H1 (cell line): ENCODE measurements around the gene CIRBP. TPM values are rescaled to one million over a fixed set of nuclear protein-coding genes. Genes with fewer than 3 reads are reported as not detected.

Experiments
- CTCF ChIA-PET: fragments of 300-600 bp; sonication (Branson Sonifier 250); formaldehyde crosslinking; loops from one replicate; lab custom pipeline; 2021; ENCODE audit not compliant: partially characterized antibody; lab: Charles Lee
- POLR2A ChIA-PET: fragments of 300-600 bp; sonication (Branson Sonifier 250); formaldehyde crosslinking; loops from one replicate; lab custom pipeline; 2021; ENCODE audit warnings: inconsistent platforms; ENCODE audit not compliant: partially characterized antibody; lab: Charles Lee
- DNase-seq, 2 experiments: peaks; one replicate each; pipeline versions ENCODE4 v3.0.0 to v3.0.0-alpha.2; 2010 to 2022; ENCODE audit warnings: low spot score in 2 of 2, low read depth in 1 of 2, mixed read lengths in 1 of 2
- FAIRE-seq: peaks from 2 replicates; lab custom pipeline; 2011; peaks lifted over from hg19 to GRCh38; lab: Jason Lieb, UNC
- H2AFZ ChIP-seq: 2 replicates; pipeline ENCODE4 v1.8.1; 2012; ENCODE audit warnings: low read length, inconsistent platforms
- H2AK5ac ChIP-seq: 2 replicates; pipeline ENCODE4 v1.6.1; 2013; ENCODE audit warnings: low read depth, low read length
- H2BK120ac ChIP-seq: replicated peaks from 2 replicates; pipeline ENCODE3; 2013; ENCODE audit warnings: low read depth, low read length, inconsistent platforms
- H2BK12ac ChIP-seq: 2 replicates; pipeline ENCODE4 v1.6.1; 2013; ENCODE audit warnings: low read depth, low read length
- H2BK15ac ChIP-seq: 2 replicates; pipeline ENCODE4 v1.6.1; 2013; ENCODE audit warnings: low read length
- H2BK20ac ChIP-seq: 2 replicates; pipeline ENCODE4 v1.6.1; 2013; ENCODE audit warnings: low read length
- H2BK5ac ChIP-seq: 2 replicates; pipeline ENCODE4 v1.6.1; 2013; ENCODE audit warnings: low read depth, low read length
- H3K14ac ChIP-seq: 2 replicates; pipeline ENCODE4 v1.6.1; 2013; ENCODE audit warnings: inconsistent platforms; ENCODE audit not compliant: insufficient read length
- H3K18ac ChIP-seq: 2 replicates; pipeline ENCODE4 v1.6.1; 2013; ENCODE audit warnings: low read length; ENCODE audit errors: extremely low read depth
- H3K23ac ChIP-seq: 2 replicates; pipeline ENCODE4 v1.6.1; 2013; ENCODE audit warnings: inconsistent platforms; ENCODE audit not compliant: insufficient read length
- H3K23me2 ChIP-seq: 2 replicates; pipeline ENCODE4 v1.6.1; 2013; ENCODE audit warnings: low read depth, low read length
- H3K27ac ChIP-seq: 2 replicates; pipeline ENCODE4 v1.6.1; 2011; ENCODE audit warnings: low read depth, low read length, inconsistent platforms
- H3K27me3 ChIP-seq, 4 experiments: replicated peaks in 1 of 4; 1 replicate in 1 of 4; 2 replicates in 3 of 4; pipeline versions ENCODE4 v1.6.1 to v1.8.1; 2011 to 2013; ENCODE audit warnings: low read length in 3 of 4, mild to moderate bottlenecking in 3 of 4, inconsistent platforms in 2 of 4, mixed read lengths in 2 of 4, moderate library complexity in 1 of 4; ENCODE audit not compliant: control insufficient read depth in 3 of 4, insufficient read depth in 3 of 4; ENCODE audit errors: extremely low read depth in 1 of 4
- H3K36me3 ChIP-seq, 4 experiments: 2 replicates each; pipeline versions ENCODE4 v1.6.1 to v1.8.1; 2011 to 2013; ENCODE audit warnings: mild to moderate bottlenecking in 4 of 4, low read length in 3 of 4, moderate library complexity in 2 of 4, control low read depth in 1 of 4, inconsistent platforms in 1 of 4; ENCODE audit not compliant: insufficient read depth in 4 of 4, control insufficient read depth in 2 of 4
- H3K4ac ChIP-seq: replicated peaks from 2 replicates; pipeline ENCODE3; 2013; ENCODE audit warnings: low read length, low read depth, mixed read lengths, inconsistent platforms; ENCODE audit not compliant: insufficient read length
- H3K4me1 ChIP-seq, 4 experiments: replicated peaks in 1 of 4; 1 replicate in 1 of 4; 2 replicates in 3 of 4; pipeline versions ENCODE4 v1.6.1 to v1.8.1; 2011 to 2013; ENCODE audit warnings: low read length in 3 of 4, inconsistent platforms in 2 of 4, mixed read lengths in 1 of 4; ENCODE audit not compliant: insufficient read depth in 4 of 4, control insufficient read depth in 3 of 4
- H3K4me2 ChIP-seq, 2 experiments: 2 replicates each; pipeline versions ENCODE4 v1.6.1 to v1.8.1; 2011 to 2013; ENCODE audit warnings: low read depth in 2 of 2, low read length in 2 of 2, control low read depth in 1 of 2, inconsistent platforms in 1 of 2, mild to moderate bottlenecking in 1 of 2; ENCODE audit not compliant: insufficient read depth in 1 of 2
- H3K4me3 ChIP-seq, 4 experiments: fragments of 200-600, 300-600 bp in 1 of 4; sonication (generic), shearing (Covaris generic), sonication (Bioruptor Twin) in 1 of 4; 2 replicates each; pipeline versions ENCODE4 v1.5.1 to v1.8.1; 2011 to 2016; ENCODE audit warnings: low read length in 4 of 4, low read depth in 3 of 4, control low read depth in 2 of 4, inconsistent platforms in 2 of 4, mild to moderate bottlenecking in 2 of 4, mixed read lengths in 1 of 4, moderate library complexity in 1 of 4; ENCODE audit not compliant: insufficient read depth in 2 of 4; ENCODE audit errors: extremely low read depth in 1 of 4
- H3K56ac ChIP-seq: replicated peaks from 2 replicates; pipeline ENCODE3; 2013; ENCODE audit warnings: low read depth, mild to moderate bottlenecking, mixed read lengths, low read length, inconsistent platforms; ENCODE audit not compliant: insufficient read length
- H3K79me1 ChIP-seq: 2 replicates; pipeline ENCODE4 v1.6.1; 2013; ENCODE audit warnings: low read depth, low read length, control low read depth
- H3K79me2 ChIP-seq, 2 experiments: 2 replicates each; pipeline versions ENCODE4 v1.6.1 to v1.8.1; 2012 to 2013; ENCODE audit warnings: low read length in 2 of 2, mild to moderate bottlenecking in 2 of 2, inconsistent platforms in 1 of 2; ENCODE audit not compliant: insufficient read depth in 2 of 2, control insufficient read depth in 1 of 2
- H3K9ac ChIP-seq, 4 experiments: replicated peaks in 1 of 4; 1 replicate in 1 of 4; 2 replicates in 3 of 4; pipeline versions ENCODE4 v1.6.1 to v1.8.1; 2011 to 2013; ENCODE audit warnings: low read depth in 3 of 4, low read length in 3 of 4, control low read depth in 2 of 4, mild to moderate bottlenecking in 2 of 4, moderate library complexity in 2 of 4, inconsistent platforms in 1 of 4; ENCODE audit errors: extremely low read depth in 1 of 4
- H3K9me3 ChIP-seq, 2 experiments: 2 replicates each; pipeline versions ENCODE4 v1.6.1 to v1.8.1; 2012 to 2013; ENCODE audit warnings: mild to moderate bottlenecking in 2 of 2, moderate library complexity in 2 of 2, control low read depth in 1 of 2, inconsistent platforms in 1 of 2, low read depth in 1 of 2, low read length in 1 of 2, mixed read lengths in 1 of 2; ENCODE audit not compliant: insufficient read depth in 2 of 2
- H4K20me1 ChIP-seq, 2 experiments: replicated peaks in 1 of 2; 2 replicates each; pipeline versions ENCODE3 to v1.8.1; 2011 to 2013; ENCODE audit warnings: inconsistent platforms in 2 of 2, low read length in 2 of 2, mild to moderate bottlenecking in 1 of 2; ENCODE audit not compliant: insufficient read depth in 2 of 2, control insufficient read depth in 1 of 2
- H4K5ac ChIP-seq: 2 replicates; pipeline ENCODE4 v1.6.1; 2013; ENCODE audit warnings: low read length, low read depth, mixed read lengths, inconsistent platforms; ENCODE audit not compliant: insufficient read length
- H4K8ac ChIP-seq: 2 replicates; pipeline ENCODE4 v1.8.0; 2013; ENCODE audit warnings: mild to moderate bottlenecking, moderate library complexity, low read length, inconsistent platforms; ENCODE audit not compliant: insufficient read depth; ENCODE audit errors: extremely low read depth
- H4K91ac ChIP-seq: replicated peaks from 2 replicates; pipeline ENCODE3; 2013; ENCODE audit warnings: low read length, mixed read lengths, inconsistent platforms; ENCODE audit not compliant: insufficient read length
- BCL11A ChIP-seq, 2 experiments: IDR thresholded peaks; one replicate each; pipeline ENCODE4 v1.6.1; 2011; ENCODE audit warnings: low read depth in 2 of 2, low read length in 2 of 2, mild to moderate bottlenecking in 2 of 2
- BRCA1 ChIP-seq: IDR thresholded peaks from 2 replicates; pipeline ENCODE4 v1.6.1; 2012; ENCODE audit warnings: low read depth, low read length, improper control_type of control experiment
- CHD1 ChIP-seq: IDR thresholded peaks from 2 replicates; pipeline ENCODE4 v1.6.1; 2012; ENCODE audit warnings: low read depth, low read length, improper control_type of control experiment
- CHD2 ChIP-seq: IDR thresholded peaks from 2 replicates; pipeline ENCODE4 v1.6.1; 2012; ENCODE audit warnings: low read length, improper control_type of control experiment
- JUN ChIP-seq: IDR thresholded peaks from 2 replicates; pipeline ENCODE4 v1.6.1; 2011; ENCODE audit warnings: low read depth, mild to moderate bottlenecking, improper control_type of control experiment, low read length
- NANOG ChIP-seq: IDR thresholded peaks from 2 replicates; pipeline ENCODE4 v1.6.1; 2011; ENCODE audit warnings: low read length, low read depth, mild to moderate bottlenecking, inconsistent platforms; ENCODE audit not compliant: insufficient read depth, poor library complexity, severe bottlenecking
- RAD21 ChIP-seq, 2 experiments: IDR thresholded peaks in 1 of 2; conservative IDR thresholded peaks in 1 of 2; 2 replicates each; pipeline ENCODE4 v1.6.1; 2011; ENCODE audit warnings: low read depth in 2 of 2, low read length in 2 of 2, improper control_type of control experiment in 1 of 2, inconsistent platforms in 1 of 2, mild to moderate bottlenecking in 1 of 2, moderate library complexity in 1 of 2
- SAP30 ChIP-seq: fragments of 300-600 bp; sonication (generic); IDR thresholded peaks from 2 replicates; pipeline ENCODE4 v1.7.1; 2012; ENCODE audit warnings: low read length, moderate library complexity, mild to moderate bottlenecking, inconsistent platforms; ENCODE audit not compliant: insufficient read depth, insufficient replicate concordance
- SUZ12 ChIP-seq: fragments of 200-600 bp; sonication (generic); IDR thresholded peaks from 2 replicates; pipeline ENCODE4 v1.6.1; 2012; ENCODE audit warnings: mild to moderate bottlenecking, inconsistent platforms, low read length, moderate library complexity, mixed read lengths
- TEAD4 ChIP-seq: IDR thresholded peaks from 2 replicates; pipeline ENCODE4 v1.6.1; 2012; ENCODE audit warnings: low read depth, low read length, inconsistent platforms, mixed read lengths
- WGBS, 2 experiments: shearing (Covaris generic) in 1 of 2; methylation state at CpG; one replicate each; pipeline versions ENCODE4 v1.1.6 to v1.1.7; 2013 to 2015; ENCODE audit warnings: low lambda C conversion rate in 2 of 2, mixed read lengths in 2 of 2, inconsistent platforms in 1 of 2, low coverage in 1 of 2, missing lambda C conversion rate in 1 of 2; ENCODE audit not compliant: insufficient replicate concordance in 2 of 2, insufficient coverage in 1 of 2, insufficient read length in 1 of 2; ENCODE audit errors: extremely low coverage in 1 of 2, missing lambda C conversion rate in 1 of 2; 5-methylcytosine and 5-hydroxymethylcytosine counted together
- polyA plus RNA-seq, 7 experiments: library from polyadenylated mRNA; depleted of rRNA in 3 of 7; stranded (reverse) in 5 of 7; unstranded in 2 of 7; fragments of >200 nt in 5 of 7; fragments of 200-250 nt in 2 of 7; gene quantifications; 1 replicate in 5 of 7; 2 replicates in 1 of 7; 4 replicates in 1 of 7; pipeline versions ENCODE4 v1.2.1 to v1.2.3, GENCODE V29; 2011 to 2013; ENCODE audit warnings: missing spikeins in 2 of 7, mixed read lengths in 2 of 7
- total RNA-seq: library from RNA; stranded (reverse); fragmentation: NEBNext Ultra II Directional; extraction: Animal tissue kit (Norgen Biotek cat#: 25700); gene quantifications from 2 replicates; pipeline ENCODE4 v1.2.1, GENCODE V29; 2021

CIRBP gene
- total and polyA plus RNA-seq, 2 of the 8 experiments (the other 6 are each of a cell fraction or from before 2014, with no cell fraction given), result 175 to 199 TPM

- Histone ChIP-seq H2BK12ac (no peak overlapping the region), H2BK15ac (no peak overlapping the region), H3K36me3 (peaks cover 0 to 38% (median 0%) of the 10 kb centered on the region in 4 experiments; a peak in 3 of 8 replicates), H3K4ac (no peak overlapping the region), H4K91ac (no peak overlapping the region), H3K27ac (no peak overlapping the region), H3K79me1 (peaks cover 7% of the 10 kb centered on the region), H3K9ac (no peak overlapping the region), H3K4me2 (no peak overlapping the region), H3K4me1 (peaks cover 0 to 2% (median 2%) of the 10 kb centered on the region in 4 experiments; a peak in 3 of 7 replicates), H4K5ac (no peak overlapping the region), H2AFZ (no peak overlapping the region), H2BK5ac (no peak overlapping the region), H3K23me2 (no peaks in the 10 kb centered on the region), H4K20me1 (peaks cover 25 to 40% of the 10 kb centered on the region in 2 experiments), H3K56ac (no peak overlapping the region), H3K14ac (no peak overlapping the region), H3K23ac (no peak overlapping the region), H3K9me3 (no peaks in the 10 kb centered on the region), H3K4me3 (no peak overlapping the region), H2BK120ac (no peak overlapping the region), H2BK20ac (no peak overlapping the region), H2AK5ac (no peak overlapping the region), H3K79me2 (peaks cover 0 to 24% of the 10 kb centered on the region in 2 experiments; a peak in 2 of 4 replicates), H3K18ac (no peak overlapping the region), H4K8ac (no peak overlapping the region), H3K27me3 (no peaks in the 10 kb centered on the region)
- DNase-seq (peak in 1 of 2 experiments; percentile 78), FAIRE-seq (no peak)
- 90% methylated on average over 35 of the region's 38 CpGs; no CpG with 5 or more reads in 1 of the 2 experiments for WGBS, 2 experiments
- CTCF ChIA-PET, result interaction anchor here (0.7 to 9.0 kb wide), 33 partner anchors 8 to 179 kb away, joined by 3 to 56 read pairs (median 5); partner anchors contain the start of gene ATP5F1D
- POLR2A ChIA-PET, result interaction anchor here (0.9 to 2.0 kb wide), 12 partner anchors 8 to 213 kb away, joined by 3 to 10 read pairs (median 4); partner anchors contain the start of gene CIRBP
- no peak for TF ChIP-seq CHD2
- no peak for TF ChIP-seq SAP30
- no peak for TF ChIP-seq NANOG
- TF ChIP-seq BCL11A (IDR thresholded peaks at IDR 0.05; ENCODE audit: low read depth in 2 of 2, low read length in 2 of 2), result no peak
- no peak for TF ChIP-seq CHD1
- TF ChIP-seq BRCA1, result no peak
- no peak for TF ChIP-seq TEAD4
- TF ChIP-seq JUN, result no peak
- TF ChIP-seq RAD21 (IDR thresholded peaks at IDR 0.05 in 1 of 2, conservative IDR thresholded peaks at IDR 0.05 in 1 of 2; ENCODE audit: low read depth in 2 of 2, low read length in 2 of 2), result peak; percentile 47 to 57
- TF ChIP-seq SUZ12, result no peak
Measured at GRCh38 chr19:1220976-1221903, 47.9 kb upstream of the CIRBP start.
